Keratinocyte (primary cell): ENCODE results near the gene DSCAML1. TPM values are rescaled to one million over a fixed set of nuclear protein-coding genes. Genes with fewer than 3 reads are reported as not detected.

Experiments used
- DNase-seq: peaks from one replicate; pipeline ENCODE4 v3.0.0-alpha.2; 2011; ENCODE audit warnings: low read depth, missing footprints, low spot score
- FAIRE-seq: peaks from 2 replicates; lab custom pipeline; 2011; peaks lifted over from hg19 to GRCh38; lab: Jason Lieb, UNC
- H2AFZ ChIP-seq: 2 replicates; pipeline ENCODE4 v1.6.0; 2012; ENCODE audit warnings: low read length, control low read depth, inconsistent platforms; ENCODE audit not compliant: control insufficient read depth
- H3K27ac ChIP-seq: 2 replicates; pipeline ENCODE4 v1.5.1; 2011; ENCODE audit warnings: low read length; ENCODE audit not compliant: control insufficient read depth, insufficient read depth
- H3K27me3 ChIP-seq: 3 replicates; pipeline ENCODE4 v1.6.0; 2011; ENCODE audit warnings: low read length; ENCODE audit not compliant: control insufficient read depth, insufficient read depth; ENCODE audit errors: extremely low read depth
- H3K36me3 ChIP-seq, 2 experiments: 2 replicates in 1 of 2; 3 replicates in 1 of 2; pipeline ENCODE4 v1.5.1; 2011; ENCODE audit warnings: low read length in 2 of 2, mild to moderate bottlenecking in 1 of 2; ENCODE audit not compliant: control insufficient read depth in 2 of 2, insufficient read depth in 2 of 2; ENCODE audit errors: extremely low read depth in 1 of 2
- H3K4me1 ChIP-seq: 3 replicates; pipeline ENCODE4 v1.5.1; 2011; ENCODE audit warnings: low read length; ENCODE audit not compliant: control insufficient read depth, insufficient read depth; ENCODE audit errors: extremely low read depth
- H3K4me2 ChIP-seq: 3 replicates; pipeline ENCODE4 v1.6.0; 2011; ENCODE audit warnings: low read depth, low read length; ENCODE audit not compliant: control insufficient read depth, insufficient read depth; ENCODE audit errors: extremely low read depth
- H3K4me3 ChIP-seq, 3 experiments: fragments of 200-600 bp in 1 of 3; sonication (generic) in 1 of 3; 2 replicates in 2 of 3; 3 replicates in 1 of 3; pipeline ENCODE4 v1.5.1; 2011 to 2016; ENCODE audit warnings: low read length in 3 of 3, mild to moderate bottlenecking in 3 of 3, control low read depth in 2 of 3, inconsistent platforms in 1 of 3, low read depth in 1 of 3, mixed read lengths in 1 of 3, mixed run types in 1 of 3, moderate library complexity in 1 of 3; ENCODE audit not compliant: control insufficient read depth in 2 of 3, insufficient read depth in 2 of 3; ENCODE audit errors: extremely low read depth in 1 of 3
- H3K79me2 ChIP-seq: 2 replicates; pipeline ENCODE4 v1.6.0; 2012; ENCODE audit warnings: low read length; ENCODE audit not compliant: control insufficient read depth, insufficient read depth
- H3K9ac ChIP-seq: 3 replicates; pipeline ENCODE4 v1.6.0; 2011; ENCODE audit warnings: low read length; ENCODE audit not compliant: control insufficient read depth, insufficient read depth; ENCODE audit errors: extremely low read depth
- H3K9me1 ChIP-seq: 3 replicates; pipeline ENCODE4 v1.6.0; 2011; ENCODE audit warnings: low read length; ENCODE audit not compliant: control insufficient read depth, insufficient read depth; ENCODE audit errors: extremely low read depth
- H3K9me3 ChIP-seq: 2 replicates; pipeline ENCODE4 v1.5.1; 2012; ENCODE audit warnings: low read depth, low read length; ENCODE audit not compliant: control insufficient read depth
- H4K20me1 ChIP-seq: 3 replicates; pipeline ENCODE4 v1.6.0; 2011; ENCODE audit warnings: low read length; ENCODE audit not compliant: control insufficient read depth, insufficient read depth; ENCODE audit errors: extremely low read depth
- EZH2 ChIP-seq: IDR thresholded peaks from one replicate; pipeline ENCODE4 v1.6.1; 2012; ENCODE audit warnings: inconsistent platforms, mild to moderate bottlenecking, low read length, moderate library complexity
- dilution Hi-C: fragments of 300-500 bp; cut with MboI; formaldehyde crosslinking; loops from one replicate; pipeline ENCODE4 v1.7.0; 2020; ENCODE audit warnings: low sequenced_read_pairs; ENCODE audit not compliant: extremely low pct_ligation_motif_present
- polyA plus RNA-seq, 5 experiments: library from polyadenylated mRNA; depleted of rRNA in 3 of 5; stranded (reverse) in 3 of 5; stranded (forward) in 1 of 5; unstranded in 1 of 5; fragments of >200 nt; gene quantifications; 1 replicate in 1 of 5; 2 replicates in 3 of 5; 3 replicates in 1 of 5; pipeline versions ENCODE4 v1.2.1 to v1.2.3, GENCODE V29; 2011 to 2012; ENCODE audit warnings: missing spikeins in 2 of 5, low read depth in 1 of 5, low replicate concordance in 1 of 5
- TF ChIP-seq, protein P1 (sequence below), 3 experiments: IDR thresholded peaks in 1 of 3; conservative IDR thresholded peaks in 1 of 3; optimal IDR thresholded peaks in 1 of 3; 2 replicates in 2 of 3; 3 replicates in 1 of 3; pipeline versions ENCODE3 to v1.5.1; 2011; ENCODE audit warnings: low read length in 3 of 3, mild to moderate bottlenecking in 3 of 3, moderate library complexity in 2 of 3, control low read depth in 1 of 3, inconsistent platforms in 1 of 3; ENCODE audit not compliant: insufficient read depth in 2 of 3; ENCODE audit errors: extremely low read depth in 1 of 3

Gene DSCAML1
- polyA plus RNA-seq, 1 donor (not counting 4 experiments of a cell fraction or from before 2014, with no cell fraction given): not detected

- no peak for FAIRE-seq
- H3K27me3 ChIP-seq: peaks cover 3% of the 10 kb centered on the region
- H3K27ac ChIP-seq: no peak overlapping the region
- H4K20me1 ChIP-seq: no peaks in the 10 kb centered on the region
- no peaks in the 10 kb centered on the region for H3K36me3 ChIP-seq
- H3K9me3 ChIP-seq: no peaks in the 10 kb centered on the region
- no peak for TF ChIP-seq EZH2
- TF ChIP-seq, protein P1, sequence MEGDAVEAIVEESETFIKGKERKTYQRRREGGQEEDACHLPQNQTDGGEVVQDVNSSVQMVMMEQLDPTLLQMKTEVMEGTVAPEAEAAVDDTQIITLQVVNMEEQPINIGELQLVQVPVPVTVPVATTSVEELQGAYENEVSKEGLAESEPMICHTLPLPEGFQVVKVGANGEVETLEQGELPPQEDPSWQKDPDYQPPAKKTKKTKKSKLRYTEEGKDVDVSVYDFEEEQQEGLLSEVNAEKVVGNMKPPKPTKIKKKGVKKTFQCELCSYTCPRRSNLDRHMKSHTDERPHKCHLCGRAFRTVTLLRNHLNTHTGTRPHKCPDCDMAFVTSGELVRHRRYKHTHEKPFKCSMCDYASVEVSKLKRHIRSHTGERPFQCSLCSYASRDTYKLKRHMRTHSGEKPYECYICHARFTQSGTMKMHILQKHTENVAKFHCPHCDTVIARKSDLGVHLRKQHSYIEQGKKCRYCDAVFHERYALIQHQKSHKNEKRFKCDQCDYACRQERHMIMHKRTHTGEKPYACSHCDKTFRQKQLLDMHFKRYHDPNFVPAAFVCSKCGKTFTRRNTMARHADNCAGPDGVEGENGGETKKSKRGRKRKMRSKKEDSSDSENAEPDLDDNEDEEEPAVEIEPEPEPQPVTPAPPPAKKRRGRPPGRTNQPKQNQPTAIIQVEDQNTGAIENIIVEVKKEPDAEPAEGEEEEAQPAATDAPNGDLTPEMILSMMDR (optimal IDR thresholded peaks at IDR 0.05 in 1 of 3, IDR thresholded peaks at IDR 0.05 in 1 of 3, conservative IDR thresholded peaks at IDR 0.05 in 1 of 3; ENCODE audit: extremely low read depth in 1 of 3, insufficient read depth in 2 of 3, low read length in 3 of 3): no peak
- dilution Hi-C loops: no loop called here
- DNase-seq: no peak
- H3K9me1 ChIP-seq: no peaks in the 10 kb centered on the region
- H3K9ac ChIP-seq: no peak overlapping the region
- no peaks in the 10 kb centered on the region for H3K79me2 ChIP-seq
- no peaks in the 10 kb centered on the region for H3K4me1 ChIP-seq
- no peak overlapping the region for H3K4me3 ChIP-seq
- H2AFZ ChIP-seq: no peak overlapping the region
- H3K4me2 ChIP-seq: no peak overlapping the region
Observed at GRCh38 chr11:117417856-117418255, 379.2 kb downstream of the DSCAML1 start.

GRCh38 chr11:117417342-117417741 lies 379.7 kb downstream of the DSCAML1 start:
- peaks cover 3% of the 10 kb centered on the region for H3K27me3 ChIP-seq
- H2AFZ ChIP-seq: no peak overlapping the region
- DNase-seq (no peak), FAIRE-seq (no peak)
- no peak overlapping the region for H3K9ac ChIP-seq
- dilution Hi-C loops: no loop called here
- no peak overlapping the region for H3K27ac ChIP-seq
- no peaks in the 10 kb centered on the region for H4K20me1 ChIP-seq
- no peaks in the 10 kb centered on the region for H3K9me3 ChIP-seq
- H3K4me1 ChIP-seq: no peaks in the 10 kb centered on the region
- H3K4me2 ChIP-seq: no peak overlapping the region
- no peaks in the 10 kb centered on the region for H3K79me2 ChIP-seq
- no peak for TF ChIP-seq EZH2
- TF ChIP-seq, protein P1 (optimal IDR thresholded peaks at IDR 0.05 in 1 of 3, IDR thresholded peaks at IDR 0.05 in 1 of 3, conservative IDR thresholded peaks at IDR 0.05 in 1 of 3; ENCODE audit: extremely low read depth in 1 of 3, insufficient read depth in 2 of 3, low read length in 3 of 3): no peak
- no peaks in the 10 kb centered on the region for H3K36me3 ChIP-seq
- no peak overlapping the region for H3K4me3 ChIP-seq
- H3K9me1 ChIP-seq: no peaks in the 10 kb centered on the region
